SH-SY5Y (cell line): ENCODE results near the gene TMEM127.

ENCODE experiments used
- GATA2 ChIP-seq: IDR thresholded peaks from 2 replicates; pipeline ENCODE4 v1.6.1; 2011; ENCODE audit warnings: mild to moderate bottlenecking, low read depth, low read length
- GATA3 ChIP-seq: IDR thresholded peaks from 2 replicates; pipeline ENCODE4 v1.6.1; 2011; ENCODE audit warnings: low read depth, mild to moderate bottlenecking, low read length, moderate library complexity

DNA sequence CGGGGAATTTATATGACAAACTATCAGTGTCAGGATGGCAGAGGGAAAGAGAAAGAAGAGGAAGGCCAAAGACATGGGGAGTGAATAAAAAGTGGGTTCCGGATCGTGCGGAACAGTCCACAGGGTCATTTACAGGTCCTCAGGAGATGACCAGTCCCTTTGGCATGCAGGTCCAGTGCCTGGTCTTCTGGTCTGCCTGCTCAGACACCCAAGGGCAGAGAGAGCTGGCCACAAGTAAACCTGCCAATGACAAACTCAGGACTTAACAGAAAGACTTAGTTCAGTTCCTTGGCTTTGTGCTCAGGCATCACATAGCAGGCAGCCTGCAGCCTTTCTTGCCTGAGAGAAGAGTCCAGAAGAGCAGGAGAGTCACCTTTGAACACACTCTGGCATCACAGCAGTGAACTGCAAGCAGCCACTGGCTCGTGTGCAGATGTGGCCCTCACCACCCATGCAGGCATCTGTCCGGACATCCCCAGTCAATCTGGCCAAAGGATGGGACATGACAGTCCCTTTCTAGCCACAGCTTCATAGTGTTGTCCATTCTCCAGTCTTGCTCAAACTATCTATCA, 14.0 kb downstream of the TMEM127 start:
- TF ChIP-seq GATA2 (no peak), GATA3 (no peak)
